HL-60 (cell line): Measurements from ENCODE around the gene RAD50.

Experiments used
- DNase-seq, 2 experiments: peaks; one replicate each; pipeline ENCODE4 v3.0.0-alpha.2; 2010 to 2020; ENCODE audit warnings: low read depth in 1 of 2, low spot score in 1 of 2
- H3K27ac ChIP-seq: fragments of 250-450 bp; sonication (Bioruptor Pico); replicated peaks from 2 replicates; pipeline ENCODE4 v1.5.1; 2020; ENCODE audit warnings: mild to moderate bottlenecking, moderate library complexity
- H3K27me3 ChIP-seq: fragments of 250-450 bp; sonication (Bioruptor Pico); 2 replicates; pipeline ENCODE4 v1.5.1; 2021; ENCODE audit warnings: mild to moderate bottlenecking, moderate library complexity; ENCODE audit not compliant: insufficient read depth, poor library complexity, severe bottlenecking
- H3K4me3 ChIP-seq: replicated peaks from 2 replicates; pipeline ENCODE4 v1.5.1; 2011; ENCODE audit warnings: mild to moderate bottlenecking, control low read depth, low read length; ENCODE audit not compliant: insufficient read depth
- CTCF ChIP-seq: IDR thresholded peaks from one replicate; pipeline ENCODE4 v1.5.1; 2011; ENCODE audit warnings: low read length, control low read depth, inconsistent platforms; ENCODE audit not compliant: insufficient read depth
- GABPA ChIP-seq: IDR thresholded peaks from 2 replicates; pipeline ENCODE4 v1.6.1; 2012; ENCODE audit warnings: low read depth
- POLR2AphosphoS5 ChIP-seq: IDR thresholded peaks from 2 replicates; pipeline ENCODE4 v1.6.1; 2012; ENCODE audit warnings: low read depth
- REST ChIP-seq: IDR thresholded peaks from 2 replicates; pipeline ENCODE4 v1.6.1; 2012; ENCODE audit warnings: low read depth; ENCODE audit not compliant: insufficient replicate concordance
- SPI1 ChIP-seq: IDR thresholded peaks from 2 replicates; pipeline ENCODE4 v1.6.1; 2012; ENCODE audit warnings: low read depth, mild to moderate bottlenecking, borderline replicate concordance

The RAD50 gene

GRCh38 chr5:132692632-132692967 lies 135.8 kb downstream of the RAD50 start:
- no peak for DNase-seq
- Histone ChIP-seq H3K4me3 (no peak overlapping the region), H3K27ac (no peak overlapping the region), H3K27me3 (no peaks in the 10 kb centered on the region)
- TF ChIP-seq GABPA (no peak), CTCF (no peak), REST (no peak), POLR2AphosphoS5 (no peak), SPI1 (no peak)
